GM18873 (cell line): Measurements from ENCODE around the gene CAP1.

Experiments
- ATAC-seq: cut with Tn5 transposase; IDR thresholded peaks from one replicate; pipeline ENCODE4 v1.9.1; 2021; ENCODE audit warnings: mild to moderate bottlenecking, moderate library complexity, moderate number of reproducible peaks; ENCODE audit not compliant: unreplicated experiment, low FRiP score

The CAP1 gene

GRCh38 chr1:40092706-40093639 lies 52.4 kb downstream of the CAP1 start:
- no peak for ATAC-seq

- ATAC-seq, result no peak
These were observed 54.1 kb downstream of the CAP1 start for GRCh38 chr1:40094466-40095110.

GRCh38 chr1:40095806-40096205 lies 55.3 kb downstream of the CAP1 start:
- ATAC-seq, result no peak

- ATAC-seq, result no peak
These were observed 56.1 kb downstream of the CAP1 start for GRCh38 chr1:40096646-40096976.

- ATAC-seq, result no peak
These were observed 56.7 kb downstream of the CAP1 start, which contains the start of gene PPT1 for GRCh38 chr1:40096977-40097782. Gene PPT1, minus strand, starts transcription at chr1:40097252. Its CDS starts 14 bp downstream, at chr1:40097238.

- ATAC-seq, result no peak
These were observed 61.5 kb downstream of the CAP1 start for GRCh38 chr1:40102038-40102437.

- ATAC-seq, result no peak
These were observed 62.4 kb downstream of the CAP1 start for GRCh38 chr1:40102896-40103295.

GRCh38 chr1:40105028-40105427 lies 64.5 kb downstream of the CAP1 start:
- no peak for ATAC-seq

- no peak for ATAC-seq
These were observed 66.9 kb downstream of the CAP1 start for GRCh38 chr1:40107290-40107959.

- no peak for ATAC-seq
These were observed 69.9 kb downstream of the CAP1 start for GRCh38 chr1:40110389-40110788.

- ATAC-seq, result no peak
These were observed 73.9 kb downstream of the CAP1 start for GRCh38 chr1:40114400-40114799.

- no peak for ATAC-seq
These were observed 79.6 kb downstream of the CAP1 start for GRCh38 chr1:40120128-40120527.
